Endodermal cell (in vitro differentiated cells): Measurements from ENCODE around the gene PLXNA2. TPM values are rescaled to one million over a fixed set of nuclear protein-coding genes. Genes with fewer than 3 reads are reported as not detected.

Experiments used
- DNase-seq: peaks from one replicate; pipeline ENCODE4 v3.0.0-alpha.2; 2017
- H3K27ac ChIP-seq: 2 replicates; pipeline ENCODE4 v1.5.1; 2013; ENCODE audit warnings: mild to moderate bottlenecking, low read depth, low read length, moderate library complexity
- H3K27me3 ChIP-seq: 2 replicates; pipeline ENCODE4 v1.6.1; 2013; ENCODE audit warnings: mild to moderate bottlenecking, low read length, moderate library complexity; ENCODE audit not compliant: insufficient read depth, control insufficient read depth, poor library complexity, severe bottlenecking
- H3K36me3 ChIP-seq: 2 replicates; pipeline ENCODE4 v1.7.0; 2013; ENCODE audit warnings: mild to moderate bottlenecking, low read length, moderate library complexity; ENCODE audit not compliant: control insufficient read depth, insufficient read depth
- H3K4me1 ChIP-seq: one replicate; pipeline ENCODE4 v1.7.0; 2013; ENCODE audit warnings: low read length; ENCODE audit not compliant: control insufficient read depth, insufficient read depth
- H3K4me3 ChIP-seq: 2 replicates; pipeline ENCODE4 v1.5.1; 2013; ENCODE audit warnings: mild to moderate bottlenecking, low read length, moderate library complexity
- H3K9ac ChIP-seq: 2 replicates; pipeline ENCODE4 v1.6.1; 2013; ENCODE audit warnings: mild to moderate bottlenecking, low read length, moderate library complexity; ENCODE audit not compliant: poor library complexity, severe bottlenecking; ENCODE audit errors: extremely low read depth
- H3K9me3 ChIP-seq: 2 replicates; pipeline ENCODE4 v1.6.1; 2013; ENCODE audit warnings: mild to moderate bottlenecking, low read length, moderate library complexity; ENCODE audit not compliant: control insufficient read depth
- H3K27ac Mint-ChIP-seq: 2 replicates; pipeline ENCODE4 v1.8.0; 2020; ENCODE audit warnings: mixed read lengths
- H3K27me3 Mint-ChIP-seq: 2 replicates; pipeline ENCODE4 v1.8.0; 2021; ENCODE audit warnings: mild to moderate bottlenecking, mixed read lengths; ENCODE audit not compliant: insufficient read depth
- H3K36me3 Mint-ChIP-seq: 2 replicates; pipeline ENCODE4 v1.8.0; 2020; ENCODE audit warnings: low read depth, mixed read lengths
- H3K4me1 Mint-ChIP-seq: 2 replicates; pipeline ENCODE4 v1.8.0; 2020; ENCODE audit warnings: mixed read lengths
- H3K4me3 Mint-ChIP-seq: 2 replicates; pipeline ENCODE4 v1.8.0; 2020; ENCODE audit warnings: mild to moderate bottlenecking, moderate library complexity, mixed read lengths
- H3K9me3 Mint-ChIP-seq: 2 replicates; pipeline ENCODE4 v1.8.0; 2020; ENCODE audit warnings: mild to moderate bottlenecking, mixed read lengths
- WGBS, 2 experiments: methylation state at CpG; one replicate each; pipeline versions ENCODE4 v1.1.5 to v1.1.7; 2013; ENCODE audit warnings: missing lambda C conversion rate in 2 of 2, mixed read lengths in 1 of 2; ENCODE audit not compliant: insufficient coverage in 1 of 2, insufficient read length in 1 of 2; 5-methylcytosine and 5-hydroxymethylcytosine counted together
- total RNA-seq, 2 donors: library from RNA; stranded (reverse); fragmentation: NEBNext Ultra II Directional in 1 of 2; extraction: Animal tissue kit (Norgen Biotek cat#: 25700) in 1 of 2; gene quantifications; 2 replicates in 1 of 2; 3 replicates in 1 of 2; pipeline ENCODE4 v1.2.1, GENCODE V29; 2021
- TF ChIP-seq, protein P1 (sequence below): fragments of 200-600 bp; sonication (generic); conservative IDR thresholded peaks from 2 replicates; pipeline ENCODE4 v1.5.0; 2021; ENCODE audit warnings: antibody characterized with exemption, mild to moderate bottlenecking

The PLXNA2 gene
- total RNA-seq, 2 donors from 2014 or later = 61.2 to 86.1 TPM

DNA sequence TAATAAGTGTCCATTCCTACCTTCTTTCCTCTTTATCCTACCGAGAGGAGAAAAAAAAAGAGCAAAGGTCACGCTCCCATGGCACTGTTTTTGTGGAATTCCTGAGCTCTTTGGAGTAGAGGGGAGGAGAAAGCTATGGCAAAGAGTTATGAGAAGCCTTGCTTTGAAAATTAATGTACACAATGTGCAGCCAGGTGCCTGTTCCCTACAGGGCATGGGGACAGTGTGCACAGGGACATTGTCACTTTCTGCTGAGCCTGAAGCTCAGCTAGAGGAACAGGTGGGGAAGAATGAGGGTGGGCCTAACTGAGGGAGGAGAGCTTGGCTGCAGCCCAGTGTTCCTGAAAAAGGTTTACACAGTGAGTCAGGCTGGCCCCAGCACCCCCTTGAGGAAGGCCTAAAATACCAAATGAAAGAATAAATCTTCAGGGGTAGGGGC is 66.1 kb downstream of the PLXNA2 start:
- peak; percentile 73 for DNase-seq
- WGBS, 2 experiments = 85% methylated on average over 2 of the region's 2 CpGs; no CpG with 5 or more reads in 1 of the 2 experiments
- peaks cover 37% of the 10 kb centered on the region for H3K4me1 ChIP-seq

DNA sequence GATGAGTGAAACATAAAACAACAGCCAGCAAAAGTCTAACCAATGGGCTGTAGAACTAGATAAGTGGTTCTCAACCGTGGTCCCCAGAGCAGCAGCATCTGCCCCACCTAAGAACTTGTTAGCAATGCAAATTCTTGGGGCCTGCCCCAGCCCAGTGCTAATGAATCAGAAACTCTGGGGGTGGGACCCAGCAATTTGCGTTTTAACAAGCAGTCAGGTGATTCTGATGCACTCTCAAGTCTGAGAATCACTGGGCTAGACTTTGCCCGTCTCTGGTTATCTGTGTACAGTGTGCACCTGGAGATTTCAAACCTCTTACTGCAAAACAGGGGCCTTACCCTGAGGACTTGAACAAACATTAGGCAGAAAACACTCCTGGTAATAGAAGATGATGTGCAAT is 66.5 kb downstream of the PLXNA2 start:
- peaks cover 69% of the 10 kb centered on the region for H3K4me1 Mint-ChIP-seq
- peak; percentile 74 for DNase-seq

More for the DNA sequence above, 66.1 kb downstream of the PLXNA2 start:
- Histone ChIP-seq H3K4me3 (no peak overlapping the region), H3K36me3 (peaks cover 91% of the 10 kb centered on the region), H3K27me3 (no peaks in the 10 kb centered on the region), H3K27ac (no peak overlapping the region), H3K9ac (no peak overlapping the region), H3K9me3 (no peaks in the 10 kb centered on the region)
- no peaks in the 10 kb centered on the region for H3K9me3 Mint-ChIP-seq
- peaks cover 73% of the 10 kb centered on the region for H3K4me1 Mint-ChIP-seq
- TF ChIP-seq, protein P1, sequence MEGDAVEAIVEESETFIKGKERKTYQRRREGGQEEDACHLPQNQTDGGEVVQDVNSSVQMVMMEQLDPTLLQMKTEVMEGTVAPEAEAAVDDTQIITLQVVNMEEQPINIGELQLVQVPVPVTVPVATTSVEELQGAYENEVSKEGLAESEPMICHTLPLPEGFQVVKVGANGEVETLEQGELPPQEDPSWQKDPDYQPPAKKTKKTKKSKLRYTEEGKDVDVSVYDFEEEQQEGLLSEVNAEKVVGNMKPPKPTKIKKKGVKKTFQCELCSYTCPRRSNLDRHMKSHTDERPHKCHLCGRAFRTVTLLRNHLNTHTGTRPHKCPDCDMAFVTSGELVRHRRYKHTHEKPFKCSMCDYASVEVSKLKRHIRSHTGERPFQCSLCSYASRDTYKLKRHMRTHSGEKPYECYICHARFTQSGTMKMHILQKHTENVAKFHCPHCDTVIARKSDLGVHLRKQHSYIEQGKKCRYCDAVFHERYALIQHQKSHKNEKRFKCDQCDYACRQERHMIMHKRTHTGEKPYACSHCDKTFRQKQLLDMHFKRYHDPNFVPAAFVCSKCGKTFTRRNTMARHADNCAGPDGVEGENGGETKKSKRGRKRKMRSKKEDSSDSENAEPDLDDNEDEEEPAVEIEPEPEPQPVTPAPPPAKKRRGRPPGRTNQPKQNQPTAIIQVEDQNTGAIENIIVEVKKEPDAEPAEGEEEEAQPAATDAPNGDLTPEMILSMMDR = no peak
- H3K36me3 Mint-ChIP-seq = peaks cover 26% of the 10 kb centered on the region
- peak overlapping the region; percentile 71 for H3K27ac Mint-ChIP-seq
- H3K27me3 Mint-ChIP-seq = no peaks in the 10 kb centered on the region
- H3K4me3 Mint-ChIP-seq = no peak overlapping the region

DNA sequence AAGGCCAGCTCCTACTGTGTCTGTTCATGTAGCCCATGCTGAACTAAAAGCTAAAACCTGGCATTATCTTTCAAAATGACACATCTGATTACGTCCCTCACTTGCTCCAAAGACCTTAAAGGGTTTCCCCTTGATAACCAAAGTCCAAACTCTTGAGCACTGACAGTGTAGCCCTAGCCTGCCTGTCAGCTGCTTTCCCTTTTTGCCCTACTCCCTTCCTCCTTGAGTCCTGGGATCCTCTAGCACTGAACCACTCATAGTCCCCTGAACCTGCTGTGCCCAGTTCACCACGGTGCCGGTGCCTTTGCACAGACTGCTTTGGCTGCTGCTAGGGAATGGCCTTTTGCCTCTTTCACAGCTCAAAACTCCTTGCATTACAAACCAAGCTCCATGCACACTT is 67.5 kb downstream of the PLXNA2 start:
- TF ChIP-seq, protein P1 = no peak
- Histone ChIP-seq H3K36me3 (peaks cover 95% of the 10 kb centered on the region), H3K4me3 (no peak overlapping the region), H3K9ac (no peak overlapping the region), H3K4me1 (peaks cover 29% of the 10 kb centered on the region), H3K27me3 (no peaks in the 10 kb centered on the region), H3K27ac (no peak overlapping the region), H3K9me3 (no peaks in the 10 kb centered on the region)
- WGBS, 2 experiments = 81 to 91% methylated on average over 3 of the region's 3 CpGs
- Mint-ChIP-seq H3K27me3 (no peaks in the 10 kb centered on the region), H3K4me1 (peaks cover 59% of the 10 kb centered on the region), H3K27ac (no peak overlapping the region), H3K36me3 (peaks cover 24% of the 10 kb centered on the region), H3K4me3 (no peak overlapping the region), H3K9me3 (no peaks in the 10 kb centered on the region)
- DNase-seq = no peak

More for the DNA sequence above, 66.5 kb downstream of the PLXNA2 start:
- Histone ChIP-seq H3K27ac (no peak overlapping the region), H3K4me1 (peaks cover 32% of the 10 kb centered on the region), H3K9ac (no peak overlapping the region), H3K9me3 (no peaks in the 10 kb centered on the region), H3K4me3 (no peak overlapping the region), H3K36me3 (peaks cover 91% of the 10 kb centered on the region), H3K27me3 (no peaks in the 10 kb centered on the region)
- Mint-ChIP-seq H3K27me3 (no peaks in the 10 kb centered on the region), H3K9me3 (no peaks in the 10 kb centered on the region), H3K4me3 (no peak overlapping the region), H3K36me3 (peaks cover 24% of the 10 kb centered on the region), H3K27ac (peak overlapping the region; percentile 71)
- WGBS, 2 experiments = 17 to 49% methylated on average over 2 to 3 of the region's 3 CpGs
- TF ChIP-seq, protein P1 = no peak
